ENCODE data around the gene BMP4. TPM values are rescaled to one million over a fixed set of nuclear protein-coding genes. Genes with fewer than 3 reads are reported as not detected.

Gene BMP4
- total and polyA plus RNA-seq, 10 of the 15 experiments (the other 5 are each of a cell fraction or from before 2014, with no cell fraction given): 0.11 to 1.8 (median 0.60) TPM; not detected in 1

DNA sequence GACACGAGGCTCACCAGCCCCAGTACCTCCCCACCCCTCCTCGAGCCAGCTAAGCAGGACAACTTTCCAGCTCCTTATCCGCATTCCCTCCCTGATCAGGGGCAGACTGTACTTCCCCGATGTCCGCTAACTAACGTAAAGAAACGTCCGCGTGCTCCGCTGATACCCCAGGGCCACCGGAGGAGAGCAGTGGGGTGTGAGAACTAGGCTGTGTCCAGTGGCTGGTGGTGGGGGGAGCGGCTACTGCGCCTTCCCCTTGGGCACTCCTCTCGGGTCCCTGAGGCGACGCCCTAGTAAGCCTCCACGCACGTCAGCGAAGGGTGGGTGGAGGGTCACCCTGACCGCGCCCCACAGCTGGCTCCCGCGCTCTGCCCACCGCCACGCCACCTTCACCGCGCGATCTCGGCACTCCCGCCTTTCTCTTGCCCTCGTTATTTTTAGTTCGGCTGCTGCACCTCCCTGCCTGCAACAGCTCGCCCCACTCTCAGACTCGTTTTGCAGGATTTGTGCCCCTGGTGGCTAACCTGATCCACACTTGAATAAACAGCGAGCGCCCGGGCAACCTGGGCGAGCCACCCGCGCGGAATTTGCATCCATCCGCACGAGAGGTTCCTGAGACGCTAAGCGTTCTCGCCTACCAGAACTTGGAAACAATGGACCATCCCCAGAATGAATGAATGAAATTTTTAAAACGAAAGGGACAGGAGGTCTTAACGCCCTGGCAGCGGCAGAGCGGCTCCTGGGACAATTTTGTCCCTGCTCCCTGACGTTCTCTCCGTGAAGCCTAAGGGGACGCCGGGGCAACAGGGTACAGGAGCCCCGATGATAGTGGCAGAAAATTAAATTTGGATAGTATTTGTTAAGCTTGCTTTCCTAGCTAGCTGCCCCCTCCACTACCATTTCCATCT, 6.9 kb upstream of the BMP4 start:
- Histone ChIP-seq H3K9me3 (replicated peaks; ENCODE audit: control insufficient read depth, insufficient read depth, low read length) (no peaks in the 10 kb centered on the region), H3K27me3 (replicated peaks in 1 of 2; ENCODE audit: control insufficient read depth in 2 of 2, insufficient read depth in 2 of 2, low read length in 1 of 2) (peaks cover 8 to 12% of the 10 kb centered on the region in 2 experiments), H3K4me2 (ENCODE audit: control insufficient read depth, insufficient read depth) (peak overlapping the region; percentile 9; the same call in 1 of the 2 replicates), H3K9ac (ENCODE audit: control insufficient read depth, insufficient read depth, low read length) (no peak overlapping the region), H3K4me1 (ENCODE audit: control insufficient read depth, insufficient read depth, low read length) (no peaks in the 10 kb centered on the region), H3K4me3 (no peak overlapping the region), H3K79me2 (ENCODE audit: control insufficient read depth, insufficient read depth, low read length) (no peaks in the 10 kb centered on the region), H3K36me3 (ENCODE audit: control insufficient read depth in 2 of 2, insufficient read depth in 2 of 2, low read length in 1 of 2) (no peaks in the 10 kb centered on the region), H3K27ac (ENCODE audit: control insufficient read depth, insufficient read depth) (no peak overlapping the region), H2AFZ (ENCODE audit: control insufficient read depth, low read depth, low read length) (no peak overlapping the region), H4K20me1 (ENCODE audit: control insufficient read depth, insufficient read depth) (no peaks in the 10 kb centered on the region)
- intact Hi-C loops (cut with micrococcal nuclease; ENCODE audit: unreplicated experiment) (no loop called here), in situ Hi-C loops (cut with MboI) (no loop called here)
- TF ChIP-seq JUND (IDR thresholded peaks at IDR 0.05; ENCODE audit: low read depth, low read length): no peak
- peak; percentile 6; the same call in 1 of the 2 replicates for TF ChIP-seq RAD21 (IDR thresholded peaks at IDR 0.05; ENCODE audit: insufficient read depth, low read depth, low read length)
- no peak for DNase-seq (ENCODE audit: low read depth, low spot score)
- RAD21 ChIA-PET (ENCODE audit: unreplicated experiment): no interaction called here
- CTCF ChIA-PET: interaction anchor here (0.7 kb wide), 1 partner anchor 1521 kb away, joined by 3 read pairs; no protein-coding TSS in a partner anchor
- POLR2A ChIA-PET: no interaction called here
- SMC1A ChIA-PET (ENCODE audit: uncharacterized antibody, unreplicated experiment): no interaction called here
- no peak for ATAC-seq
- FAIRE-seq: no peak
- no TSS peak for BruUV-seq (replicated peaks)
- WGBS (ENCODE audit: insufficient coverage, insufficient replicate concordance, low lambda C conversion rate, missing lambda C conversion rate): 15% methylated on average over 48 of the region's 55 CpGs

DNA sequence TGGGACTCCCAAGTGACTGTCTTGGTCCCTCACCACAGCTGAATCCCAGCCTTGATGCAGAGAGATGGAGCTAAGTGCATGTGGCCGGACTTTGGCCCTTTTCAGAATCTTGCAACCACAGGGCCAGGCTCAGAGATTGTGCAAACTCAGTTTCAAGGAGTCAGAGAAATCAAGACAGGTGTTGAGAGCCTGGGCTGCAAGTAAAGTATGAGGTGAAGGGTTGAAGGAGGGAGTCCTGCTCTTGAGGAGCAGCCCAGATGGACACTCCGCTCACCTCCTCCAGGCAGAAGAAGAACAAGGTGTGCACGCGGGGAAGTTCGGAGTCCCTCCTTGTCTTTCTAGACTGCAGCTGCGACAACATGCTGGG, 6.3 kb upstream of the BMP4 start:
- Histone ChIP-seq H4K20me1 (ENCODE audit: control insufficient read depth, insufficient read depth) (no peaks in the 10 kb centered on the region), H3K27me3 (replicated peaks in 1 of 2; ENCODE audit: control insufficient read depth in 2 of 2, insufficient read depth in 2 of 2, low read length in 1 of 2) (peaks cover 8 to 12% of the 10 kb centered on the region in 2 experiments), H3K4me1 (ENCODE audit: control insufficient read depth, insufficient read depth, low read length) (no peaks in the 10 kb centered on the region), H3K79me2 (ENCODE audit: control insufficient read depth, insufficient read depth, low read length) (no peaks in the 10 kb centered on the region), H3K4me3 (no peak overlapping the region), H3K36me3 (ENCODE audit: control insufficient read depth in 2 of 2, insufficient read depth in 2 of 2, low read length in 1 of 2) (no peaks in the 10 kb centered on the region), H3K9me3 (replicated peaks; ENCODE audit: control insufficient read depth, insufficient read depth, low read length) (no peaks in the 10 kb centered on the region), H3K27ac (ENCODE audit: control insufficient read depth, insufficient read depth) (no peak overlapping the region), H3K4me2 (ENCODE audit: control insufficient read depth, insufficient read depth) (no peak overlapping the region), H3K9ac (ENCODE audit: control insufficient read depth, insufficient read depth, low read length) (no peak overlapping the region), H2AFZ (ENCODE audit: control insufficient read depth, low read depth, low read length) (no peak overlapping the region)
- no peak for ATAC-seq
- POLR2A ChIA-PET: no interaction called here
- BruUV-seq (replicated peaks): no TSS peak
- CTCF ChIA-PET: no interaction called here
- in situ Hi-C loops (cut with MboI): no loop called here
- TF ChIP-seq FOXM1 (IDR thresholded peaks at IDR 0.05; ENCODE audit: low read depth, low read length) (no peak), CBX5 (IDR thresholded peaks at IDR 0.05; ENCODE audit: low read depth) (no peak), ZNF622 (IDR thresholded peaks at IDR 0.05) (no peak), IKZF2 (IDR thresholded peaks at IDR 0.05) (no peak), SREBF2 (IDR thresholded peaks at IDR 0.05; ENCODE audit: low read length) (no peak), SUPT20H (IDR thresholded peaks at IDR 0.05; ENCODE audit: borderline replicate concordance, control insufficient read depth, low read depth, low read length) (no peak)
- TF ChIP-seq, protein P1, sequence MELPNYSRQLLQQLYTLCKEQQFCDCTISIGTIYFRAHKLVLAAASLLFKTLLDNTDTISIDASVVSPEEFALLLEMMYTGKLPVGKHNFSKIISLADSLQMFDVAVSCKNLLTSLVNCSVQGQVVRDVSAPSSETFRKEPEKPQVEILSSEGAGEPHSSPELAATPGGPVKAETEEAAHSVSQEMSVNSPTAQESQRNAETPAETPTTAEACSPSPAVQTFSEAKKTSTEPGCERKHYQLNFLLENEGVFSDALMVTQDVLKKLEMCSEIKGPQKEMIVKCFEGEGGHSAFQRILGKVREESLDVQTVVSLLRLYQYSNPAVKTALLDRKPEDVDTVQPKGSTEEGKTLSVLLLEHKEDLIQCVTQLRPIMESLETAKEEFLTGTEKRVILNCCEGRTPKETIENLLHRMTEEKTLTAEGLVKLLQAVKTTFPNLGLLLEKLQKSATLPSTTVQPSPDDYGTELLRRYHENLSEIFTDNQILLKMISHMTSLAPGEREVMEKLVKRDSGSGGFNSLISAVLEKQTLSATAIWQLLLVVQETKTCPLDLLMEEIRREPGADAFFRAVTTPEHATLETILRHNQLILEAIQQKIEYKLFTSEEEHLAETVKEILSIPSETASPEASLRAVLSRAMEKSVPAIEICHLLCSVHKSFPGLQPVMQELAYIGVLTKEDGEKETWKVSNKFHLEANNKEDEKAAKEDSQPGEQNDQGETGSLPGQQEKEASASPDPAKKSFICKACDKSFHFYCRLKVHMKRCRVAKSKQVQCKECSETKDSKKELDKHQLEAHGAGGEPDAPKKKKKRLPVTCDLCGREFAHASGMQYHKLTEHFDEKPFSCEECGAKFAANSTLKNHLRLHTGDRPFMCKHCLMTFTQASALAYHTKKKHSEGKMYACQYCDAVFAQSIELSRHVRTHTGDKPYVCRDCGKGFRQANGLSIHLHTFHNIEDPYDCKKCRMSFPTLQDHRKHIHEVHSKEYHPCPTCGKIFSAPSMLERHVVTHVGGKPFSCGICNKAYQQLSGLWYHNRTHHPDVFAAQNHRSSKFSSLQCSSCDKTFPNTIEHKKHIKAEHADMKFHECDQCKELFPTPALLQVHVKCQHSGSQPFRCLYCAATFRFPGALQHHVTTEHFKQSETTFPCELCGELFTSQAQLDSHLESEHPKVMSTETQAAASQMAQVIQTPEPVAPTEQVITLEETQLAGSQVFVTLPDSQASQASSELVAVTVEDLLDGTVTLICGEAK (IDR thresholded peaks at IDR 0.05; ENCODE audit: borderline replicate concordance): no peak
- no peak for FAIRE-seq
- DNase-seq (ENCODE audit: low read depth, low spot score): no peak
- 49% methylated on average over 6 of the region's 6 CpGs for WGBS (ENCODE audit: insufficient coverage, insufficient replicate concordance, low lambda C conversion rate, missing lambda C conversion rate)
- SMC1A ChIA-PET (ENCODE audit: uncharacterized antibody, unreplicated experiment): no interaction called here
- intact Hi-C loops (cut with micrococcal nuclease; ENCODE audit: unreplicated experiment): no loop called here
- RAD21 ChIA-PET (ENCODE audit: unreplicated experiment): no interaction called here

Measured in GM12878 (cell line).